ENCODE measurements around the gene PLD3.

PLD3 gene

DNA sequence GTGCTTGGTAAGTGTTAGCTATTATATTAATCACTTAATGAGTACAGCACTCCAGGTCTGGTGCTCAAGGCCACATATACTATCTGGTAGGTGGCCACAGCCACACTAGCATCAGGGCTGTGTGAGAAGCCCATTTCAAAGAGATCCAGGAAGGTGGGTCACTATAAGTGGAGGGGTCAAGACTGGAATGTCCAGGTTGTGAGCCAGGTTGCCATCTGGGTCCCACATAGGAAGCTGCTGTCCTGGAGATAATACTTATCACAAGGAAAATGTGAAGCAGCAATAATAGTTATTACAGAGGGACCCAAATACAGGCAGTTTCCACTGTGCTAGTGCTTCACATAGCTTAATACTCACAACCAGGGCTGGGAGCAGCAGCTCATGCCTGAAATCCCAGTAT lies 13.4 kb upstream of the PLD3 start:
- DNase-seq (ENCODE audit: extremely low read depth, insufficient read length): no peak
- Histone ChIP-seq H3K4me3 (replicated peaks; ENCODE audit: low read depth, low read length) (no peak overlapping the region), H3K27me3 (replicated peaks; ENCODE audit: control insufficient read depth, insufficient read depth, low read length) (no peaks in the 10 kb centered on the region), H3K36me3 (ENCODE audit: control insufficient read depth, insufficient read depth, low read length) (peaks cover 22% of the 10 kb centered on the region)
- TF ChIP-seq, protein P1, sequence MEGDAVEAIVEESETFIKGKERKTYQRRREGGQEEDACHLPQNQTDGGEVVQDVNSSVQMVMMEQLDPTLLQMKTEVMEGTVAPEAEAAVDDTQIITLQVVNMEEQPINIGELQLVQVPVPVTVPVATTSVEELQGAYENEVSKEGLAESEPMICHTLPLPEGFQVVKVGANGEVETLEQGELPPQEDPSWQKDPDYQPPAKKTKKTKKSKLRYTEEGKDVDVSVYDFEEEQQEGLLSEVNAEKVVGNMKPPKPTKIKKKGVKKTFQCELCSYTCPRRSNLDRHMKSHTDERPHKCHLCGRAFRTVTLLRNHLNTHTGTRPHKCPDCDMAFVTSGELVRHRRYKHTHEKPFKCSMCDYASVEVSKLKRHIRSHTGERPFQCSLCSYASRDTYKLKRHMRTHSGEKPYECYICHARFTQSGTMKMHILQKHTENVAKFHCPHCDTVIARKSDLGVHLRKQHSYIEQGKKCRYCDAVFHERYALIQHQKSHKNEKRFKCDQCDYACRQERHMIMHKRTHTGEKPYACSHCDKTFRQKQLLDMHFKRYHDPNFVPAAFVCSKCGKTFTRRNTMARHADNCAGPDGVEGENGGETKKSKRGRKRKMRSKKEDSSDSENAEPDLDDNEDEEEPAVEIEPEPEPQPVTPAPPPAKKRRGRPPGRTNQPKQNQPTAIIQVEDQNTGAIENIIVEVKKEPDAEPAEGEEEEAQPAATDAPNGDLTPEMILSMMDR (IDR thresholded peaks at IDR 0.05; ENCODE audit: insufficient read depth, low read length, poor library complexity, severe bottlenecking): no peak

DNA sequence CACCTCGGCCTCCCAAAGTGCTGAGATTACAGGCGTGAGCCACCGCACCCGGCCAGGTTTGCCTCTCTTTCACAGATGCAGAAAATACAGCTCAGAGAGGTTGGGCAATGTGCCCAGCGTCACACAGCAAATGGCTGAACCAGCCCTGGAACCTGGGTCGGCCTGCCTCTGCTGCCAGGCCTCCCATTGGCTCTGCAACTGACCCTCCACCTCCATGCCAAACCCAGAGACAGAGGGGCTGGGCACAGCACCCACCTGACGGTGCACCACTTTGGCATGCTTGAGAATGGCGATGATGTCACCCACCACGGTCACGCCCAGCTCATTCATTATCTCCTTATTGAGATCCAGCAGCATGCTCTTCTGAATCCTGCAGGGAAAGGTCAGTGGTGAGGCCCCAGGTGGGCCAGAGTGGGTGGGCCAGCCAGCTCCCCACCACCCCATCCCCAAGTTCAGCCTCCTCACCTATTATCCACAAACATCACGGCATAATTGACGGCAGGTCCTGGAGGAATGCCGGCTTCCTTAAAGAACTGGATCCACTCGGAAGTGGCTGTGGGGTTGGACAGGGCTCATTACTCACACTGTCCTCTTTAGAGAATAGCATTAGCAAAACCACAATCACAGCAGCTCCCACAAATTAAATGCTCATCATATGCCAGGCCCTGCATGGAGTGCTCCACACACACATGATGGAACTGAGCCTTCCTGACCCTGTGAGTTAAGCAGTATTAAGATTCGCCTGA lies 12.5 kb upstream of the PLD3 start:
- H3K4me3 ChIP-seq (replicated peaks; ENCODE audit: low read depth, low read length): no peak overlapping the region
- H3K36me3 ChIP-seq (ENCODE audit: control insufficient read depth, insufficient read depth, low read length): peaks cover 18% of the 10 kb centered on the region
- DNase-seq (ENCODE audit: extremely low read depth, insufficient read length): no peak
- H3K27me3 ChIP-seq (replicated peaks; ENCODE audit: control insufficient read depth, insufficient read depth, low read length): no peaks in the 10 kb centered on the region
- TF ChIP-seq, protein P1 (IDR thresholded peaks at IDR 0.05; ENCODE audit: insufficient read depth, low read length, poor library complexity, severe bottlenecking): no peak

DNA sequence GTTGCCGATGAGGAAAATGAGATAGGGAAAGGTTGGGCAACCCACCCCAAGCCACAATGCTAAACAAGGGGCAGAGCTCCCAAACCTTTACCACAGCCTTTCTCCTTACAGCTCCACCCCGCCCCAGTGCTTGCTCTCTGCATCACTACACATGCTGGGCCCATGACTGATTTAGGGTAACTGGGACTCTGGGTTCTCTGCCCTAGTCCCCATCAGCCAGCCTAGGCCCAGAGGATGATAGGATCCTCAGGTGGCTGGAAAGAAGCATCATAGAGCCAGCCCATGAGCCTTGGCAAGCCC lies 11.9 kb upstream of the PLD3 start:
- Histone ChIP-seq H3K4me3 (replicated peaks; ENCODE audit: low read depth, low read length) (no peak overlapping the region), H3K27me3 (replicated peaks; ENCODE audit: control insufficient read depth, insufficient read depth, low read length) (no peaks in the 10 kb centered on the region), H3K36me3 (ENCODE audit: control insufficient read depth, insufficient read depth, low read length) (peaks cover 15% of the 10 kb centered on the region)
- DNase-seq (ENCODE audit: extremely low read depth, insufficient read length): no peak
- TF ChIP-seq, protein P1 (IDR thresholded peaks at IDR 0.05; ENCODE audit: insufficient read depth, low read length, poor library complexity, severe bottlenecking): no peak

DNA sequence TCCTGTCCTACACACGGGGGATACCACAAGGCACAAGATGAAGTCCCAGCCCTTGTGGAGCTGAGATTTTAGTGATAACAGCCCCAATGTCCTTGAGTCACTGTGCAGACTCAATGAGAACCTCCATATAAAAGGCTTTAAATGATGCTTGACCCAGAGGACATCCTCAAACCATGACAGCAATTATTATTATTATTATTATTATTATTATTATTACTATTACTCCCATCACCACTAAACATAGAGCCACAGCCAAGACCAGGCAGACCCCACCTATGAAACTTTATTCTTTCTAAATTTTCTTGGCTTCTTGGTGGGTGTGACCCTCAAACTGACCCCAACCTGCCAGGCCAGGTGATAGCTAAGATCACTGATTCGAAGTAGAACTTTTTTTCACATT lies 11.4 kb upstream of the PLD3 start:
- H3K4me3 ChIP-seq (replicated peaks; ENCODE audit: low read depth, low read length): no peak overlapping the region
- peaks cover 15% of the 10 kb centered on the region for H3K36me3 ChIP-seq (ENCODE audit: control insufficient read depth, insufficient read depth, low read length)
- DNase-seq (ENCODE audit: extremely low read depth, insufficient read length): no peak
- TF ChIP-seq, protein P1 (IDR thresholded peaks at IDR 0.05; ENCODE audit: insufficient read depth, low read length, poor library complexity, severe bottlenecking): no peak
- H3K27me3 ChIP-seq (replicated peaks; ENCODE audit: control insufficient read depth, insufficient read depth, low read length): no peaks in the 10 kb centered on the region

DNA sequence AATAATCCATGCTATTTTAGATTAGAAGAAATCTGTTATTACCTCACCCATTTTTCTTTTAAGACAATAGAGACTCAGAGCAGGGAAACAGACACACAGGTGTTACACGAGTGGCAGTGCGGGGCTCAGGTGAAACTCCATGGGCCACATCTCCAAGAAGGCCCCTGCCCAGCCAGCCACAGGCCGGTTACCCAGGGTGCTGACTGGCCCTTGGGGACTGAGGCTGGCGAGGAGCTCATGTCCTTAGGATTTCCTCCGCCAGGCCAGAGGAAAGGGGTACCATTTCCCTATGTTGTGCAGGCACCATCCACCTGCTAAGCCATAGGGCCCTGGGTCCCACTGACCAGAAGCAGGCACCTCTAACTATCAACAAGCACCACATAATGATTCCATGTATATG lies 10.9 kb upstream of the PLD3 start:
- TF ChIP-seq, protein P1 (IDR thresholded peaks at IDR 0.05; ENCODE audit: insufficient read depth, low read length, poor library complexity, severe bottlenecking): no peak
- peaks cover 17% of the 10 kb centered on the region for H3K36me3 ChIP-seq (ENCODE audit: control insufficient read depth, insufficient read depth, low read length)
- no peaks in the 10 kb centered on the region for H3K27me3 ChIP-seq (replicated peaks; ENCODE audit: control insufficient read depth, insufficient read depth, low read length)
- no peak for DNase-seq (ENCODE audit: extremely low read depth, insufficient read length)
- no peak overlapping the region for H3K4me3 ChIP-seq (replicated peaks; ENCODE audit: low read depth, low read length)
